K562 (cell line): Measurements from ENCODE around the gene VILL. TPM values are rescaled to one million over a fixed set of nuclear protein-coding genes. Genes with fewer than 3 reads are reported as not detected.
A peak's percentile ranks its signal among the peaks of the same experiment; 100 is the strongest.

ENCODE experiments used
- AFF4 ChIP-seq: sonication (generic); formaldehyde crosslinking; IDR thresholded peaks from 2 replicates; pipeline ENCODE4 v1.8.0; 2023; ENCODE audit warnings: mild to moderate bottlenecking, missing genetic modification reagents
- DEAF1 ChIP-seq: fragments of 450-650 bp; formaldehyde crosslinking; IDR thresholded peaks from 2 replicates; pipeline ENCODE4 v1.4.0; 2020; ENCODE audit warnings: mild to moderate bottlenecking, moderate library complexity
- ESRRA ChIP-seq: fragments of 450-650 bp; IDR thresholded peaks from 2 replicates; pipeline ENCODE4 v1.6.1; 2014; ENCODE audit warnings: low read depth, mild to moderate bottlenecking, moderate library complexity, borderline replicate concordance
- MBD1 ChIP-seq: fragments of 250-450 bp; sonication (Bioruptor Pico); IDR thresholded peaks from 2 replicates; pipeline ENCODE4 v1.8.0; 2022; ENCODE audit warnings: inconsistent platforms
- MNT ChIP-seq, 2 experiments: fragments of 450-650 bp; conservative IDR thresholded peaks; 2 replicates each; pipeline ENCODE4 v1.6.1; 2017; ENCODE audit warnings: mild to moderate bottlenecking in 2 of 2, moderate library complexity in 2 of 2
- NBN ChIP-seq: fragments of 450-650 bp; IDR thresholded peaks from 2 replicates; pipeline ENCODE4 v1.6.1; 2016; ENCODE audit warnings: low read depth, mild to moderate bottlenecking
- NCOA2 ChIP-seq, 2 experiments: fragments of 450-650 bp; IDR thresholded peaks; 2 replicates each; pipeline ENCODE4 v1.6.1; 2018; ENCODE audit warnings: mild to moderate bottlenecking in 2 of 2, moderate library complexity in 1 of 2; ENCODE audit not compliant: partially characterized antibody in 2 of 2
- NUFIP1 ChIP-seq: fragments of 450-650 bp; IDR thresholded peaks from 2 replicates; pipeline ENCODE4 v1.6.1; 2018; ENCODE audit not compliant: partially characterized antibody
- RBM39 ChIP-seq: fragments of 200-400 bp; formaldehyde crosslinking; optimal IDR thresholded peaks from 2 replicates; pipeline ENCODE3; 2018; ENCODE audit warnings: low read depth, low read length
- SFPQ ChIP-seq: fragments of 200-400 bp; formaldehyde crosslinking; IDR thresholded peaks from 2 replicates; pipeline ENCODE4 v1.6.1; 2017; ENCODE audit warnings: mild to moderate bottlenecking, low read depth, low read length, moderate library complexity
- SMAD4 ChIP-seq: fragments of 250-450 bp; sonication (Bioruptor Pico); conservative IDR thresholded peaks from 2 replicates; pipeline ENCODE4 v1.8.0; 2021; ENCODE audit warnings: inconsistent platforms, mild to moderate bottlenecking, moderate library complexity
- SNAPC5 ChIP-seq: fragments of 250-450 bp; sonication (Bioruptor Pico); IDR thresholded peaks from 2 replicates; pipeline ENCODE4 v1.8.0; 2021; ENCODE audit warnings: moderate library complexity, mild to moderate bottlenecking, inconsistent platforms
- ZFP36 ChIP-seq: fragments of 150-350 bp; IDR thresholded peaks from 2 replicates; pipeline ENCODE4 v1.6.1; 2018; ENCODE audit warnings: low read length, low read depth; ENCODE audit not compliant: partially characterized antibody
- ZNF175 ChIP-seq: fragments of 200-800 bp; sonication (Bioruptor generic); IDR thresholded peaks from 2 replicates; pipeline ENCODE4 v1.6.1; 2016; ENCODE audit warnings: low read depth, mild to moderate bottlenecking, missing genetic modification characterization, missing compliant biosample characterization
- polyA plus RNA-seq, 8 experiments: library from polyadenylated mRNA; depleted of rRNA in 4 of 8; stranded (reverse) in 5 of 8; unstranded in 3 of 8; fragments of >200 nt; fragmentation: Nextera tagmentation in 2 of 8; fragmentation: Illumina TruSeq in 1 of 8; extraction: Ambion mirVana in 2 of 8; extraction: Trizol in 1 of 8; gene quantifications; 2 replicates each; pipeline versions ENCODE4 v1.2.1 to v1.2.3, GENCODE V29; 2011 to 2014; ENCODE audit warnings: inconsistent platforms in 1 of 8, missing spikeins in 1 of 8
- total RNA-seq, 7 experiments: library from RNA; depleted of rRNA in 6 of 7; stranded (reverse); fragments of >200 nt in 6 of 7; fragmentation: Illumina TruSeq in 2 of 7; extraction: Trizol in 2 of 7; gene quantifications; 2 replicates each; pipeline versions ENCODE4 v1.2.1 to v1.2.3, GENCODE V29; 2011 to 2021; ENCODE audit warnings: low replicate concordance in 1 of 7

Gene VILL
- total and polyA plus RNA-seq, 9 of the 15 experiments (the other 6 are each of a cell fraction or from before 2014, with no cell fraction given): 0.11 to 16.0 (median 8.8) TPM

GRCh38 chr3:38039899-38040261, 49.3 kb downstream of the VILL start (continued):
- TF ChIP-seq ZFP36 (peak; percentile 51), NUFIP1 (no peak), RBM39 (no peak), AFF4 (no peak), SFPQ (no peak), NBN (no peak), DEAF1 (CRISPR knock-in tag) (0 out of 2 replicates have a peak, but pooled peaks have one; percentile 35), MNT (conservative IDR thresholded peaks at IDR 0.05) (0 out of 4 replicates have a peak, but pooled peaks of 1 of the 2 experiments have one; percentile 17), MBD1 (CRISPR knock-in tag) (no peak), ESRRA (peak; percentile 34; the same call in 1 of the 2 replicates), NCOA2 (IDR thresholded peaks at IDR 0.05; ENCODE audit: partially characterized antibody in 2 of 2) (no peak), SNAPC5 (CRISPR knock-in tag) (no peak), ZNF175 (CRISPR knock-in tag) (no peak), SMAD4 (peak; percentile 35; the same call in 1 of the 2 replicates)
